GM12878 (cell line): Measurements from ENCODE around the gene TMEM11. TPM values are rescaled to one million over a fixed set of nuclear protein-coding genes. Genes with fewer than 3 reads are reported as not detected.

Experiments used
- ATF3 ChIP-seq: IDR thresholded peaks from 2 replicates; pipeline ENCODE4 v1.6.1; 2011; ENCODE audit warnings: low read depth, mild to moderate bottlenecking, low read length, moderate library complexity, borderline replicate concordance; ENCODE audit errors: extremely low read depth
- BACH1 ChIP-seq: fragments of 450-650 bp; IDR thresholded peaks from 2 replicates; pipeline ENCODE4 v1.6.1; 2017; ENCODE audit warnings: mild to moderate bottlenecking, borderline replicate concordance
- BRCA1 ChIP-seq: IDR thresholded peaks from 2 replicates; pipeline ENCODE4 v1.6.1; 2011; ENCODE audit warnings: low read depth, low read length, improper control_type of control experiment
- E2F4 ChIP-seq: IDR thresholded peaks from 2 replicates; pipeline ENCODE4 v1.6.1; 2012; ENCODE audit warnings: low read depth, low read length, improper control_type of control experiment
- EED ChIP-seq: sonication (generic); IDR thresholded peaks from 2 replicates; pipeline ENCODE4 v1.6.1; 2016; ENCODE audit warnings: antibody characterized with exemption, low read depth
- EGR1 ChIP-seq, 2 experiments: IDR thresholded peaks; 1 replicate in 1 of 2; 2 replicates in 1 of 2; pipeline ENCODE4 v1.6.1; 2011 to 2012; ENCODE audit warnings: low read depth in 2 of 2, low read length in 2 of 2, borderline replicate concordance in 1 of 2, mild to moderate bottlenecking in 1 of 2, moderate library complexity in 1 of 2
- ELK1 ChIP-seq: IDR thresholded peaks from 2 replicates; pipeline ENCODE4 v1.6.1; 2012; ENCODE audit warnings: low read depth, low read length, improper control_type of control experiment
- ETV6 ChIP-seq, 2 experiments: fragments of 450-650 bp in 1 of 2; IDR thresholded peaks in 1 of 2; conservative IDR thresholded peaks in 1 of 2; 2 replicates each; pipeline ENCODE4 v1.6.1; 2014; ENCODE audit warnings: antibody characterized with exemption in 1 of 2, borderline replicate concordance in 1 of 2, low read depth in 1 of 2, mild to moderate bottlenecking in 1 of 2, moderate library complexity in 1 of 2
- FOXK2 ChIP-seq: fragments of 450-650 bp; IDR thresholded peaks from 2 replicates; pipeline ENCODE4 v1.6.1; 2017; ENCODE audit warnings: mild to moderate bottlenecking, moderate library complexity
- GATAD2B ChIP-seq: fragments of 450-650 bp; conservative IDR thresholded peaks from 2 replicates; pipeline ENCODE4 v1.6.1; 2017; ENCODE audit warnings: low read depth, mild to moderate bottlenecking, moderate library complexity
- HCFC1 ChIP-seq: fragments of 150-350 bp; IDR thresholded peaks from 2 replicates; pipeline ENCODE4 v1.6.1; 2014; ENCODE audit warnings: low read length
- HDAC6 ChIP-seq: fragments of 200-600 bp; sonication (generic); IDR thresholded peaks from one replicate; pipeline ENCODE4 v1.8.0; 2017; ENCODE audit warnings: antibody characterized with exemption; ENCODE audit not compliant: unreplicated experiment
- MLLT1 ChIP-seq: fragments of 450-650 bp; IDR thresholded peaks from 2 replicates; pipeline ENCODE4 v1.6.1; 2016; ENCODE audit warnings: mild to moderate bottlenecking
- NBN ChIP-seq: fragments of 450-650 bp; IDR thresholded peaks from 2 replicates; pipeline ENCODE4 v1.6.1; 2016
- NR2F1 ChIP-seq: fragments of 450-650 bp; conservative IDR thresholded peaks from 2 replicates; pipeline ENCODE4 v1.6.1; 2017; ENCODE audit warnings: mild to moderate bottlenecking
- RELA ChIP-seq: fragments of 450-650 bp; IDR thresholded peaks from 2 replicates; pipeline ENCODE4 v1.8.0; 2014; ENCODE audit warnings: borderline replicate concordance; ENCODE audit not compliant: partially characterized antibody
- SIN3A ChIP-seq: IDR thresholded peaks from 2 replicates; pipeline ENCODE4 v1.6.1; 2012; ENCODE audit warnings: low read depth, low read length, improper control_type of control experiment
- SIX5 ChIP-seq: IDR thresholded peaks from 2 replicates; pipeline ENCODE4 v1.6.1; 2011; ENCODE audit warnings: mild to moderate bottlenecking, low read depth, low read length, moderate library complexity; ENCODE audit not compliant: severe bottlenecking
- SKIL ChIP-seq: fragments of 450-650 bp; IDR thresholded peaks from 2 replicates; pipeline ENCODE4 v1.6.1; 2017; ENCODE audit warnings: mild to moderate bottlenecking, low read depth, inconsistent platforms; ENCODE audit not compliant: poor library complexity, severe bottlenecking
- SREBF1 ChIP-seq: IDR thresholded peaks from 2 replicates; pipeline ENCODE4 v1.6.1; 2012; ENCODE audit warnings: mild to moderate bottlenecking, low read length
- SREBF2 ChIP-seq: IDR thresholded peaks from 2 replicates; pipeline ENCODE4 v1.6.1; 2012; ENCODE audit warnings: mild to moderate bottlenecking, low read length
- TAF1 ChIP-seq: IDR thresholded peaks from 2 replicates; pipeline ENCODE4 v1.6.1; 2011; ENCODE audit warnings: mild to moderate bottlenecking, low read depth, low read length, borderline replicate concordance
- polyA plus RNA-seq, 11 experiments: library from polyadenylated mRNA; depleted of rRNA in 4 of 11; unstranded in 6 of 11; stranded (reverse) in 5 of 11; fragments of >200 nt; fragmentation: Nextera tagmentation in 4 of 11; fragmentation: Illumina TruSeq in 1 of 11; extraction: Ambion mirVana in 4 of 11; extraction: Trizol in 1 of 11; gene quantifications; 1 replicate in 1 of 11; 2 replicates in 10 of 11; pipeline versions ENCODE4 v1.2.1 to v1.2.3, GENCODE V29; 2011 to 2016; ENCODE audit warnings: inconsistent platforms in 2 of 11, missing spikeins in 2 of 11, low read depth in 1 of 11
- total RNA-seq, 4 experiments: library from RNA; depleted of rRNA in 3 of 4; stranded (reverse); fragments of >200 nt in 3 of 4; fragmentation: Illumina TruSeq in 1 of 4; extraction: Trizol in 1 of 4; gene quantifications; 2 replicates each; pipeline versions ENCODE4 v1.2.1 to v1.2.3, GENCODE V29; 2013 to 2021

The TMEM11 gene
- total and polyA plus RNA-seq, 10 of the 15 experiments (the other 5 are each of a cell fraction or from before 2014, with no cell fraction given) = 14.4 to 63.4 (median 27.2) TPM

- no peak for TF ChIP-seq SKIL
- peak; percentile 97 for TF ChIP-seq TAF1
- peak; percentile 33; the same call in 1 of the 2 replicates for TF ChIP-seq SIN3A
- TF ChIP-seq BACH1 = 0 out of 2 replicates have a peak, but pooled peaks have one; percentile 40
- TF ChIP-seq HCFC1 = peak; percentile 97
- TF ChIP-seq NBN = 0 out of 2 replicates have a peak, but pooled peaks have one; percentile 13
- TF ChIP-seq EGR1 (IDR thresholded peaks at IDR 0.05; ENCODE audit: borderline replicate concordance in 1 of 2, low read depth in 2 of 2, low read length in 2 of 2) = peak in 1 of 2 experiments; percentile 38; a peak in 2 of 3 replicates
- TF ChIP-seq ATF3 = peak; percentile 50; the same call in 1 of the 2 replicates
- TF ChIP-seq HDAC6 = no peak
- peak; percentile 87 for TF ChIP-seq ELK1
- TF ChIP-seq RELA = peak; percentile 50
- TF ChIP-seq GATAD2B = peak; percentile 62
- no peak for TF ChIP-seq FOXK2
- TF ChIP-seq SIX5 = peak; percentile 96
- no peak for TF ChIP-seq EED
- peak; percentile 89 for TF ChIP-seq NR2F1
- peak; percentile 88 for TF ChIP-seq SREBF1
- no peak for TF ChIP-seq E2F4
- TF ChIP-seq BRCA1 = peak; percentile 72
- TF ChIP-seq SREBF2 = no peak
- no peak for TF ChIP-seq ETV6 (conservative IDR thresholded peaks at IDR 0.05 in 1 of 2, IDR thresholded peaks at IDR 0.05 in 1 of 2; ENCODE audit: borderline replicate concordance in 1 of 2, low read depth in 1 of 2)
- TF ChIP-seq MLLT1 = no peak
Observed at GRCh38 chr17:21214015-21214776, at the start of gene TMEM11 (continued).
